GM18517 (cell line): Measurements from ENCODE around the gene CEP131.
"Not testable (repeated sequence)": the region's sequence is repeated elsewhere in the genome, so short reads cannot be mapped to it uniquely, and the experiment has no call there.

ENCODE experiments used
- ATAC-seq: cut with Tn5 transposase; IDR thresholded peaks from one replicate; pipeline ENCODE4 v1.9.1; 2021; ENCODE audit warnings: mild to moderate bottlenecking, moderate library complexity; ENCODE audit not compliant: unreplicated experiment

Gene CEP131

GRCh38 chr17:81156866-81157805 is 65.6 kb downstream of the CEP131 start:
- ATAC-seq: no peak

DNA sequence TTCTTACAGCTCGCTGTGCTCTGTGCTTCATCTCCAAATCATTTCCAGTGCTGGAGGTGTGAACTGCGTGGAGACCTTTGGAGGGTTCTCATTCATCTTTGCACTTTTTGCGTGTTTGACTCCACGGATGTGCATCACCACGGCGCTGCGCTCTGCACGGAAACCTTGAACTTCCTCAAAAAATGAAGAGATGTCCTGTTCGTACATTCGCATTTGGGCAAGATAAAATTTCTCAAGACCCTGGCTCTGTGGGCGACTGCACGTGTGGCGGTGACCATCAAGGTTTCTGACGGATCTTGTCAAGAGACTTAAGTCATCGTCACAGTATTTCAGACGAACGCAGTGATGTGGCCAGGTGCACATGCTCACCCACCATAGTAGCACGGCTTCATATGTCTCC is 67.8 kb downstream of the CEP131 start:
- ATAC-seq: no peak

GRCh38 chr17:81154016-81154415 is 68.7 kb downstream of the CEP131 start:
- not testable (repeated sequence) for ATAC-seq

DNA sequence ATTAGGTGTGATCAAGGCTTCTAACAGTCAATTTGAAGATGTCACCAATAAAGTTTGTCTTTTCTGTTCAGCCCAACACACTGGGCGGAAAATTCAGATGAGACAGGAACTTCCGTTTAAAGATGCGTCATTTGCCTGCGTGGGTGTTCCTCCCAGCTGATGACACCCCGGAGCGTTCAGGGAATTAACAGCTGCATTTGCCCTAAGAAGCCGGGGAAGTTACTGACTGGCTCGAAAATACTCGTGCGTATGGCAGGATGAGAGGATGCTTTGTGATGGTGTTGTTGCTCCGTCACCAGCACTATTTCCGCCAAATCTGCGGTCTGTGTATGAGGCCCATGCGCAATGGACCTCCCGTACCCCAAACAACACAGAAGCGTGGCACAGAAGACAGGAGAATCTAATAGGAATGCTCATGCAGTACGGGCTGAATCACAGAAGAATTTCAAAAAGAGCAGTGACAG is 69.4 kb downstream of the CEP131 start:
- no peak for ATAC-seq

DNA sequence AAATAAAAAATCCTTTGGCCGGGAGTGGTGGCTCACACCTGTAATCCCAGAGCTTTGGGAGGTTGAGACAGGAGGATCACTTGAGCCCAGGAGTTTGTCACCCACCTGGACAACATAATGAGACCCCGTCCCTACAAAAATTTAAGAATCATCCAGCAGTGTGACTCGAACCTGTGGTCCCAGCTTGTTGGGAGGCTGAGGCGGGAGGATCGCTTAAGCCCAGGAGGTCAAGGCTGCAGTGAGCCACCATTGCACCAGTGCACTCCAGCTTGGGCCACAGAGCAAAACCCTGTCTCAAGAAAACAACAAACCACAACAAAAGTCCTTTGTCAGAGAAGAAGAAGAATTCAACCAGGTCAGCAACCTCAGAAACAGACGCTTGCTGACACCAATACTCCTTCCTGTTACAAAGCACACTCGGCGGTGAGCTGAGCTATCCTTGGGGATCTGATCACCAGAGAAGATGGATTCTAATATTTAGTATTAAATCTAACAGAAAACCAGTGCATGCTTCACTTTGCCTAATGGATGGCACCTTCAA is 70.4 kb downstream of the CEP131 start:
- no peak for ATAC-seq

GRCh38 chr17:81151278-81151677 is 71.5 kb downstream of the CEP131 start:
- no peak for ATAC-seq

- no peak for ATAC-seq
Measured at GRCh38 chr17:81150377-81151077, 72.2 kb downstream of the CEP131 start.

GRCh38 chr17:81148986-81149533 is 73.7 kb downstream of the CEP131 start:
- no peak for ATAC-seq

- ATAC-seq: no peak
Measured at GRCh38 chr17:81148571-81148970, 74.2 kb downstream of the CEP131 start.

- no peak for ATAC-seq
Measured at GRCh38 chr17:81147701-81148100, 75.1 kb downstream of the CEP131 start.

DNA sequence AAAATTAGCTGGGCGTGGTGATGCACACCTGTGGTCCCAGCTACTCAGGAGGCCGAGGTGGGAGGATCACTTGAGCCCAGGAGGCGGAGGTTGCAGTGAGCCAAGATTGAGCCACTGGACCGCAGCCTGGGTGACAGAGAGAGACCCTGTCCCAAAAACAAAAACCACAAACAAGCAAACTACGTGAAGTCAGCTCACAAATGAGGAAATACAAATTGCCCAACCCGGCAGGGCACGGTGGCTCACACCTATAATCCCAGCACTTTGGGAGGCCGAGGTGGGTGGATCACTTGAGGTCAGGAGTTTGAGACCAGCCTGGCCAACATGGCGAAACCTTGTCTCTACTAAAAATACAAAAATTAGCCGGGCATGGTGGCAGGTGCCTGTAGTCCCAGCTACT is 76.6 kb downstream of the CEP131 start:
- ATAC-seq: not testable (repeated sequence)

DNA sequence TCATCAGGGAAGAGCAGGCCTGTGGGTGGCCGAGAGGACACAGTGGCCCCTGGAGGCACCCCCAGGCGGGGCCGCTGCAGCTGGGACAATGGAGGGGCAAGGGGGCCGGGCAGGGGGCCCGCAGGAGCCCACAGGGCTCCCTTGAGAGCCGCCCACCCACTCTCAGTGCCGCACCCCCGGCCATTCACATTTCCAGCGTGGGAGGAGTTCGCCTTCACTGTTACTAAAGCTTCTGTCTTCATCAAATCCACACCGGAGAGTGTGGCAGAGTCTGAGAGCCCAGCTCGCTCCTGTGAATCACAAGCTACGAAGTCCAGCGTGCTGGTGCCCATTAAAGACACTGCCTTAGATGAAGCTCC is 78.4 kb downstream of the CEP131 start:
- no peak for ATAC-seq

- no peak for ATAC-seq
Measured at GRCh38 chr17:81143717-81144422, 78.9 kb downstream of the CEP131 start.

- ATAC-seq: no peak
Measured at GRCh38 chr17:81143200-81143527, 79.6 kb downstream of the CEP131 start.

GRCh38 chr17:81142301-81143199 is 80.2 kb downstream of the CEP131 start:
- ATAC-seq: no peak

DNA sequence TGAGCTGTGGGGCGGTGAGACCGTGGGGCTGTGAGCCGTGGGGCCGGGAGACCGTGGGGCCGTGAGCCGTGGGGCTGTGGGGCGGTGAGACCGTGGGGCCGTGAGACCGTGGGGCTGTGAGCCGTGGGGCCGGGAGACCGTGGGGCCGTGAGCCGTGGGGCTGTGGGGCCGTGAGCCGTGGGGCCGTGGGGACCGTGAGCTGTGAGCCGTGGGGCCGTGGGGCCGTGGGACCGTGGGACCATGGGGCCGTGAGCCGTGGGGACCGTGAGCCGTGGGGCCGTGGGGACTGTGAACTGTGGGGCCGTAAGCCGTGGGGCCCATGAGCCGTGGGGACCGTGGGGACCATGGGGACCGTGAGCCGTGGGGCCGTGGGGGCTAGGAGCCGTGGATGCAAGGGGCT is 82.1 kb downstream of the CEP131 start:
- no peak for ATAC-seq

DNA sequence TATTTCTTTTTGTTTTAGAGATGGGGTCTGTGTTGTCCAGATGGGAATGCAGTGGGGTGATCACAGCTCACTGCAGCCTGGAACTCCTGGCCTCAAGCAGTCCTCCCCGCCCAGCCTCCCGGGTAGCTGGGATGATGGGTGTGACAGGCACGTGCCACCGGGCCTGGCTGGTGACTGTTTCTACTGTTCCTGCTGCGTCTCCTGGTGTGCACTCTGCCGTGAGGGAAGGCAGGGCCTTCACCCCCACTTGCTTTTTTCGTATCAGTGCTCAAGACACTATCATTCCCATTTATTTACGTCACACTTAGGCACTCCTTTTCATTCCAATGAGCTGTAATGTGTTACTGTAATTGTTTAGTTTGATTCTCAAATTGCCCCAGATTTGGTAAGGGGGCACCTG is 82.7 kb downstream of the CEP131 start:
- no peak for ATAC-seq
